H1 (cell line): ENCODE measurements around the gene MLN.

Source experiments
- CHD2 ChIP-seq: IDR thresholded peaks from 2 replicates; pipeline ENCODE4 v1.6.1; 2012; ENCODE audit warnings: low read length, improper control_type of control experiment
- CTCF ChIP-seq, 3 experiments: IDR thresholded peaks; 1 replicate in 2 of 3; 2 replicates in 1 of 3; pipeline versions ENCODE4 v1.5.1 to v1.6.1; 2011; ENCODE audit warnings: low read length in 3 of 3, mild to moderate bottlenecking in 3 of 3, inconsistent platforms in 2 of 3, low read depth in 1 of 3, moderate library complexity in 1 of 3; ENCODE audit not compliant: insufficient read depth in 1 of 3; ENCODE audit errors: control extremely low read depth in 1 of 3
- EP300 ChIP-seq, 2 experiments: IDR thresholded peaks; 1 replicate in 1 of 2; 2 replicates in 1 of 2; pipeline ENCODE4 v1.6.1; 2011 to 2012; ENCODE audit warnings: low read depth in 2 of 2, low read length in 2 of 2, mild to moderate bottlenecking in 2 of 2, borderline replicate concordance in 1 of 2, inconsistent platforms in 1 of 2, moderate library complexity in 1 of 2
- POLR2A ChIP-seq, 2 experiments: IDR thresholded peaks; 1 replicate in 1 of 2; 2 replicates in 1 of 2; pipeline ENCODE4 v1.6.1; 2011; ENCODE audit warnings: low read depth in 2 of 2, low read length in 2 of 2, mild to moderate bottlenecking in 2 of 2; ENCODE audit errors: control extremely low read depth in 1 of 2
- POLR2AphosphoS5 ChIP-seq: IDR thresholded peaks from 2 replicates; pipeline ENCODE4 v1.6.1; 2011; ENCODE audit warnings: low read depth, low read length

GRCh38 chr6:33799454-33800113 is 4.2 kb downstream of the MLN start:
- TF ChIP-seq POLR2A (IDR thresholded peaks at IDR 0.05; ENCODE audit: control extremely low read depth in 1 of 2, low read depth in 2 of 2, low read length in 2 of 2) = no peak
- no peak for TF ChIP-seq POLR2AphosphoS5
- TF ChIP-seq CTCF (IDR thresholded peaks at IDR 0.05; ENCODE audit: control extremely low read depth in 1 of 3, insufficient read depth in 1 of 3, low read depth in 1 of 3, low read length in 3 of 3) = no peak
- TF ChIP-seq CHD2 = no peak
- TF ChIP-seq EP300 (IDR thresholded peaks at IDR 0.05; ENCODE audit: borderline replicate concordance in 1 of 2, low read depth in 2 of 2, low read length in 2 of 2) = no peak
